ENCODE data around the gene B4GALT2. TPM values are rescaled to one million over a fixed set of nuclear protein-coding genes. Genes with fewer than 3 reads are reported as not detected.
A peak's percentile ranks its signal among the peaks of the same experiment; 100 is the strongest.

The B4GALT2 gene
- total and polyA plus RNA-seq, 12 donors = 18.2 to 47.9 (median 28.0) TPM

DNA sequence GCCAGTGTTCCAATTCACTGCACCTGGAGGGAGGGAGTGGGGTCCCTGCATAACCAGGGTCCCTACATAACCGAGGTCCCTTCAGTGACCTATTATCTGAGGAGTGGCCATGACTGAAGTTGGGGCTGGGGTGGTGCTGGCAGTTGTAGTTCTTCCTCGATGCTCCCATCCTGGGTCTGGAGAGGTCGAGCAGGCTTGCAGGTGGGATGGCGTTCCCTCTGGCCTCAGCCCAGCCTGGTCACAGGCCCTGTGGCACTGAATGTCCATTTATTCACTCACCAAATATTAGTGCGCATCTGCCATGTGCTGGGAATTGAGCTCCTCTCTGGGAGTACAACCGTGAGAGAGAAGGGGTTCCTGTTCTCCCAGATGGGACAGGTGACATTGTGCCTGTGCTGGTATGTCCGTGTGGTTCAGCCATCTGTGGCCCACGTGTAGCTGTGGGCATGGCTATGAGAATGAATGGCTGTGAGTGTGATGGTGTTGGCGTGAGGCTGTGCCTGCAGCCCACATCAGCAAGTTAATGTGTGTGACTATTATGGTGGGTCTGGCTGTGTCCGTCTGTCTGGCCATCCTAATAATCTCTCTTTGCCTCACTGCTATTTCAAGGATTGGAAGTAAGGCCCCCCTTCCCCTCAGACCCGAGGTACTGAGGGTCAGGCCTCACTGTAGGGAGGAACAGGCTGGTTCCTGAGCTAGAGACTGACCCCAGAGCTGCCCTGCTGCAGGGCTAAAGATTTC, 56.1 kb downstream of the B4GALT2 start:
- WGBS, 4 donors = 71 to 83% (median 75%) methylated on average over 6 to 11 of the region's 11 CpGs
- peak overlapping the region in 3 of 5 donors; percentile 59 to 86 (median 79) for H3K27ac ChIP-seq
- H3K27me3 ChIP-seq = no peaks in the 10 kb centered on the region
- DNase-seq = no peak
- H3K36me3 ChIP-seq (replicated peaks in 1 of 2) = no peaks in the 10 kb centered on the region
- no peaks in the 10 kb centered on the region for H3K9me3 ChIP-seq (replicated peaks in 1 of 3)
- TF ChIP-seq CTCF (IDR thresholded peaks at IDR 0.05) (no peak), POLR2A (IDR thresholded peaks at IDR 0.05) (no peak)
- H3K4me1 ChIP-seq (replicated peaks in 1 of 2) = peaks cover 22 to 33% of the 10 kb centered on the region in 2 donors
- no peak overlapping the region for H3K4me3 ChIP-seq
- intact Hi-C loops (cut with DNase I) = loop anchor here (5.0 to 10.0 kb wide), 2 partner anchors 33 to 510 kb away; no protein-coding TSS in a partner anchor

DNA sequence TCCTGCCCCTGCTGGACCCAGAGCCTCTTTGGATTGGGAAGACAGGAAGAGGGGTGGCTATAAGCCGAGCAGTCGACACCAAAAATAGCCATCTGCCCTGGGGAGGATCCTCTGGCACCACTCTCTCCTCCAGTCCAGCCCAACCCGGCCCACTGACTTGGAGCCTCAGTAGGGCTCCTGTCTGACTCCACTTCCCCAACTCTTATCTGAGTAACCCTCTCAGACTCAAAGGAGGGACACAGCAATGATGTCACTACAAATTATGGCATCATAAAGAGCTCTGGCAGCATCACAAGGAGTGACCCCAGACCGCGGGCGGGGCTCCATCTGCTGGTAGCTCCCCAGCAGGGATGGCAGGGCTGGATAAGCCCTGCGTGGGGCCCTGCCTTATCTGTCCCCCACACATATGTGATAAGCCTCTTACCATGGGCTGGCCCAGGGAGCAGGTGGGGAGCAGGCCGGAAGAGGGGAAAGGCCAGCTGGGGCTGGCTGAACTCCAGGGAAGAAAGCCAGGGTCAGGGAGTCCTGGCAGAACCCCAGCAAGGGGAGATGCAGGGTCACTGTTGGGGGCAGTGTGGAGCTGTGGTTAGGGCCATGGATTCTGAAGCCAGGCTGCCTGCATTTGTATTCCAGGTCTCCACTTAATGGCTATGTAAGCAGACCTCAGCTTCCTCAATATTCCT, 56.9 kb downstream of the B4GALT2 start:
- intact Hi-C loops (cut with DNase I) = loop anchor here (5.0 to 10.0 kb wide), 2 partner anchors 34 to 511 kb away; no protein-coding TSS in a partner anchor
- TF ChIP-seq CTCF (IDR thresholded peaks at IDR 0.05) = no peak
- no peak for TF ChIP-seq POLR2A (IDR thresholded peaks at IDR 0.05)
- peaks cover 22 to 33% of the 10 kb centered on the region in 2 donors for H3K4me1 ChIP-seq (replicated peaks in 1 of 2)
- no peaks in the 10 kb centered on the region for H3K9me3 ChIP-seq (replicated peaks in 1 of 3)
- H3K27ac ChIP-seq = peak overlapping the region in 4 of 5 donors; percentile 43 to 86 (median 69)
- peak in 6 of 7 donors; percentile 46 to 73 (median 55) for DNase-seq
- H3K27me3 ChIP-seq = no peaks in the 10 kb centered on the region
- H3K4me3 ChIP-seq = no peak overlapping the region
- WGBS, 4 donors = 20 to 32% (median 24%) methylated on average over 5 to 8 of the region's 8 CpGs
- H3K36me3 ChIP-seq (replicated peaks in 1 of 2) = no peaks in the 10 kb centered on the region

DNA sequence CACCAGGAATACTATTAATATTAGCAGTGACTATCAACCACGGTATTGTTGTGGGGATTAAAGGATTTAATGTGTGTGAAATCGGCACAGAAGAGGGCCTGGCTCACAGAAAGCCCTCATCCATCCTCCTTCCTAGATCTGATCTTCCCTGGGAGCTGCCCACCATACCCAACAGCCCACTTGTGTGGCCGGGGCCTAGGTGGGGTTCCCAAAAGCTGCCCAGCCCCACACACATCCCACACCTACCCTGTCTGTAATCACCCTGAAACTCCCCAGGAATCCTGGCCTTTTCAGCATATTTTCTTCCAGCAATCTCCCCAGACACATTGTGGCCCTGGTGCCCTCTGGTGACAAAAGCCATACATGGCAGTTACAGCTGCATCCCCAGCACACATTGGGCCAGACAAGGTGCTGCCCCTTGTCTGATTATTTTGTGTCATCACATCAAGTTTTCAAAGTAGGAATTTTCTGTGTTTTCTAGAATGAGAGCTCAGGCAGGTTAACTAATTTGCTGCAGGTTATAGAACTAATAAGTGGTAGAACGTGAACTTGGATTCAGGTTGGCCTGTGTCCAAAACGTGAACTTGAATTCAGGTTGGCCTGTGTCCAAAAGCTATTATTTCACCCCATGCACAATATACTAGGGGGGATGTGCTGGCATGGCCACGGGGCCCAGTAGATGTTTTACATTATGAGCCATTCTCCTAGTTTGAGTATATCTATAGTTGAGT, 57.6 kb downstream of the B4GALT2 start:
- Histone ChIP-seq H3K27ac (peak overlapping the region in 4 of 5 donors; percentile 43 to 86 (median 69)), H3K9me3 (replicated peaks in 1 of 3) (no peaks in the 10 kb centered on the region), H3K4me1 (replicated peaks in 1 of 2) (peaks cover 21 to 29% of the 10 kb centered on the region in 2 donors), H3K27me3 (no peaks in the 10 kb centered on the region), H3K4me3 (no peak overlapping the region), H3K36me3 (replicated peaks in 1 of 2) (no peaks in the 10 kb centered on the region)
- WGBS, 4 donors = 9 to 14% (median 11%) methylated on average over 6 of the region's 6 CpGs
- TF ChIP-seq CTCF (IDR thresholded peaks at IDR 0.05) = peak; percentile 57 to 92 (median 84)
- TF ChIP-seq POLR2A (IDR thresholded peaks at IDR 0.05) = no peak
- peak; percentile 80 to 91 (median 86) for DNase-seq
- intact Hi-C loops (cut with DNase I) = loop anchor here (5.0 to 10.0 kb wide), 2 partner anchors 34 to 512 kb away; no protein-coding TSS in a partner anchor

GRCh38 chr1:44037154-44037553, 58.1 kb downstream of the B4GALT2 start:
- TF ChIP-seq POLR2A (IDR thresholded peaks at IDR 0.05) = no peak
- TF ChIP-seq CTCF (IDR thresholded peaks at IDR 0.05) = no peak
- Histone ChIP-seq H3K36me3 (replicated peaks in 1 of 2) (no peaks in the 10 kb centered on the region), H3K4me1 (replicated peaks in 1 of 2) (peaks cover 15 to 23% of the 10 kb centered on the region in 2 donors), H3K4me3 (no peak overlapping the region), H3K9me3 (replicated peaks in 1 of 3) (no peaks in the 10 kb centered on the region), H3K27ac (peak overlapping the region in 1 of 5 donors; percentile 86), H3K27me3 (no peaks in the 10 kb centered on the region)
- no peak for DNase-seq
- 66 to 71% (median 68%) methylated on average over 5 of the region's 5 CpGs for WGBS, 4 donors
- intact Hi-C loops (cut with DNase I) = loop anchor here (5.0 to 10.0 kb wide), 2 partner anchors 35 to 512 kb away; no protein-coding TSS in a partner anchor

All from adrenal gland (tissue), 12 donors.